Subcutaneous adipose tissue (tissue), 4 donors: ENCODE results near the gene ZBTB25. TPM values are rescaled to one million over a fixed set of nuclear protein-coding genes. Genes with fewer than 3 reads are reported as not detected.

Experiments
- total RNA-seq, 4 donors: library from RNA; depleted of rRNA; stranded (reverse); fragments of >200 nt; gene quantifications; one replicate each; pipeline ENCODE4 v1.1.0, GENCODE V29; 2016
- TF ChIP-seq, protein P1 (sequence below): fragments of 450-650 bp; IDR thresholded peaks from one replicate; pipeline ENCODE4 v1.5.1; 2016; ENCODE audit warnings: low read depth, mild to moderate bottlenecking, control low read depth, antibody characterized with exemption, moderate library complexity

The ZBTB25 gene
- total RNA-seq, 4 donors from 2014 or later = 11.2 to 13.3 (median 11.9) TPM

DNA sequence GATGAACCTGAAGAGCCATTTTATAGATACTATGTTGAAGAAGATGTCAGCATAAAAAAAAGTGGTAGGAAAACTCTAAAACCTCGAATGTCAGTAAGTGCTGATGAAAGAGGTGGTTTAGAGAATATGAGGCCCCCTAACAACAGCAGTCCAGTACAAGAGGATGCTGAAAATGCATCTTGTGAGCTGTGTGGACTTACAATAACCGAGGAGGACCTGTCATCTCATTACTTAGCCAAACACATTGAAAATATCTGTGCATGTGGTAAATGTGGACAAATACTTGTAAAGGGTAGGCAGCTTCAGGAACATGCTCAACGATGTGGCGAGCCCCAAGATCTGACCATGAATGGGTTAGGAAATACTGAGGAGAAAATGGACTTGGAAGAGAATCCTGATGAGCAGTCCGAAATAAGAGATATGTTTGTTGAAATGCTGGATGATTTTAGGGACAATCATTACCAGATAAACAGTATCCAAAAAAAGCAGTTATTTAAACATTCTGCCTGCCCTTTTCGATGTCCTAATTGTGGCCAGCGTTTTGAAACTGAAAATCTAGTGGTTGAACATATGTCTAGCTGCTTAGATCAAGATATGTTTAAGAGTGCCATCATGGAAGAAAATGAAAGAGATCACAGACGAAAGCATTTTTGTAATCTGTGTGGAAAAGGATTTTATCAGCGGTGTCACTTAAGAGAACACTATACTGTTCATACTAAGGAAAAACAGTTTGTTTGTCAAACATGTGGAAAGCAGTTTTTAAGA, 19.1 kb upstream of the ZBTB25 start:
- TF ChIP-seq, protein P1, sequence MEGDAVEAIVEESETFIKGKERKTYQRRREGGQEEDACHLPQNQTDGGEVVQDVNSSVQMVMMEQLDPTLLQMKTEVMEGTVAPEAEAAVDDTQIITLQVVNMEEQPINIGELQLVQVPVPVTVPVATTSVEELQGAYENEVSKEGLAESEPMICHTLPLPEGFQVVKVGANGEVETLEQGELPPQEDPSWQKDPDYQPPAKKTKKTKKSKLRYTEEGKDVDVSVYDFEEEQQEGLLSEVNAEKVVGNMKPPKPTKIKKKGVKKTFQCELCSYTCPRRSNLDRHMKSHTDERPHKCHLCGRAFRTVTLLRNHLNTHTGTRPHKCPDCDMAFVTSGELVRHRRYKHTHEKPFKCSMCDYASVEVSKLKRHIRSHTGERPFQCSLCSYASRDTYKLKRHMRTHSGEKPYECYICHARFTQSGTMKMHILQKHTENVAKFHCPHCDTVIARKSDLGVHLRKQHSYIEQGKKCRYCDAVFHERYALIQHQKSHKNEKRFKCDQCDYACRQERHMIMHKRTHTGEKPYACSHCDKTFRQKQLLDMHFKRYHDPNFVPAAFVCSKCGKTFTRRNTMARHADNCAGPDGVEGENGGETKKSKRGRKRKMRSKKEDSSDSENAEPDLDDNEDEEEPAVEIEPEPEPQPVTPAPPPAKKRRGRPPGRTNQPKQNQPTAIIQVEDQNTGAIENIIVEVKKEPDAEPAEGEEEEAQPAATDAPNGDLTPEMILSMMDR = no peak

DNA sequence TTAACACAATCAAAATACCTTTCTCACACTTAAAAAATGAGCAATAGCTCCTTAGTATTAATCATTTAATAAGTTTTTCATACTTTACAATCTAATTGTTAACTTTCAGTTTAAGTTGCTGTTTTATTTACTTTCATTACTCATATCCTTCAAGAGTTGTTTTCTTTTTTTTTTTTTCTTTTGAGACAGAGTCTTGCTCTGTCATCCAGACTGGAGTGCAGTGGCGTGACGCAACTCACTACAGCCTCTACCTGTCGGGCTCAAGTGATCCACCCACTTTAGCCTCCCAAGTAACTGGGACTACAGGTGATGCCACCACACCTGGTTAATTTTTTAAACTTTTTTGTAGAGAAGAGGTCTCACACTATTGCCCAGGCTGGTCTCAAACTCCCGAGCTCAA, 17.1 kb upstream of the ZBTB25 start:
- TF ChIP-seq, protein P1 = no peak

DNA sequence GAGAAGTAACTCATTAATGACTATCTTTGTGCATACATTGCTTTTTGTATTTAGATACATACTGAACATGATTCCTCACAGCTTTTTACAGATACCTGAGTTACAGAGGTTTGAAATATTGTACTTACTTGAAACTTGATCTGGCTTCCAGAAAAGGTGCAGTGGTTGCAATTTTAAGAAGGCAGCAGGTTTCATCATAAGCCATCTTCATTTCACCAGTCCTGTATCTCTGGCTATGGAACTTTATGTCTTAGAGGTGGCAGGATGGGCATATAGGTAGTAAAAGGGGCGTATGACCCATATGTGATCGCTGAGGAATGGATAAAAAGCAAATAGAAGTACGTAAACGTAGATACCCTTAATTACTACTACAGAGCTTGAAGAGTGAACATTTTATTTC, 14.6 kb upstream of the ZBTB25 start:
- TF ChIP-seq, protein P1 = no peak

DNA sequence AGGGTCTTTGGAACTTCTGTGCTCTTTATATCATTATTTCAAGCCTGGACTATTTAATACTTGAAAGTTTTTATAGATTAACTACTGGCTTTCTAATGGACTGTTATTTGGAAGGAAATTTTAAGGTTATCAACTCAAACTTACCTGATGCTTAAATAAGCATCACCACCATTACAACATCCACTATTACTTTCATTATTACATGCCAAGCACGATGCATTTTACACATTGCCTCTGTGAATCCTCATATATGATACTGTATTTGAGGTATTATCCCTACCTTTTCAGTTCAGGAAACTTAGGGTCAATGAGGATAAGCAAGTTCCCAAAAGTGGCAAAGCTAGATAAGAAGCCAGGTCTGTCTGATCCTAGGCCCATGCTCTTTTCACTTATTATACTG, 13.3 kb upstream of the ZBTB25 start:
- TF ChIP-seq, protein P1 = no peak

DNA sequence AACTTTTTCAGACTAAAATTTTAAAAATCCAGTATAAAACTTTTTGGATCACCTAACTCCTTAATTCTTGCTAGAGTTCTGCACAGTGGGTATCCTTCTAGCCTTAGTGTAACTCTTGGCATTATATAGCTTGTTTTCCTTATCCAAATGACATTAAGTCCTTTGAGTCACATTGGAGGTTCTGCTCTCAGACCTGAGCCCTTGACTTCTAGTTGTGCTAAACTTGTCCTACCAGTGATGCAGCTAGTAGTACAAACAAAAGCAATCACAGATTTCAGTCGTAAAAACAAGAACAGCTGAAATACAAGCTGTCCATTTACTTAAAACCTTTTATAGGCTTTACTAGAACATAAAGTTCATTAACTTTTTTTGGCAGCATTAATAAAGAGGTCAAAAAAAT, 11.4 kb upstream of the ZBTB25 start:
- TF ChIP-seq, protein P1 = no peak

DNA sequence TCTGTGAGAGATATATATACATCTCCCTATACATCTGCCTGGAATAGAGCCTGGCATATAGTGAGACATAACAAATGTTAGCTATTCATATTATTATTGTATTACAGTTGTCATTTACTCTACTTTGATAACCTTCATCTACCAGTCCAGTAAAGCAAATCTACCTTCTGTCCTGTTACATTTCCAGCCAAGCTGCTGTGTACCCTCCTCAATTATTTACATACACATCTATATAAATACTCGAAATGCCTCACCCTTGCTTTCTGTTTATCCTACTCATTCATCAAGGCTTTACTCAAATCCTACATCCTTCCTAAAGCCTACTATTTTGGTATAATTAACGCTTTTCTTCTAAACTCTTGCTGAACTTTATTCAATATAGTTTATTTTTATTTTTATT, 9.6 kb upstream of the ZBTB25 start:
- TF ChIP-seq, protein P1 = no peak

DNA sequence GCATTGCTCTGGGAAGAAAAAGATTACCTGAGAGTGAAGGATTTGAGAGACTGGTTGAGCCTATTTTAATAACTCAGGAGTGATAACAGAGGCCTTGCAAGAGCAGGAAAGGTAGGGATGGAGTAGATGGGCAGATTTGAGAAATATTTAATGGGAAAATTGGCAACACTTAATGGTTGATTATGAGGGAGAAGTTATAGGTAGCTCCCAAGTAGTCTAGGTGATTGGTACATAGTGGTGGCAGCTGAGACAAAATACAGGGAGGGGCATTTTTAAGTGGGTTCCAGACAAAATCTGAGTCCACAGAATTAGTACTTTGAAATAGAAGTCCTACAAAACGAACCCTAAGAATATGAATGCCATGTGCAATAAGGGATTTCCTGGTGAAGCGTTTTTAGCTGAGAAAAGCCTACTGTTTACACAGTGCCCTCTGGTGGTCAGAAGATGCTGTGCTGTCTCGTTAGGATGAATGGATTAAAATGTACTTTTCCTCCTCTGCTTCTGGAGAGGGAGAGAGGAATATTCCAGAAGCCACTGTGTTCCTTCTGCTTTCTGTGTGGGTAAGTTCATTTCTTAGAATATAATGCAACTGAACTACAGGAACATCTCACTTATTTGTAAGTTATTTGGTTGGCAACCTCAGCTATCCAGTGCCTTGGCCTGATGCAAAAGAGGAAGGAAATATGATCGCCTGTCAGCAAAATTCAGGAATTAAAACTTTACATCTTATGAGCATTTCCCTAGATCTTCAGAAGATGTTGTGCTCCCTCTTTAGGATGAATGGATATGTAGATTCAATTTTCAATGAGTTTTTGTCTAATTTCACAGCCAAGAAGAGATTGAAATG, 7.4 kb upstream of the ZBTB25 start:
- TF ChIP-seq, protein P1 = no peak
